ENCODE data around the gene CYB561. TPM values are rescaled to one million over a fixed set of nuclear protein-coding genes. Genes with fewer than 3 reads are reported as not detected.

The CYB561 gene
- total RNA-seq, 2 donors from 2014 or later = 24.4 to 27.5 TPM

DNA sequence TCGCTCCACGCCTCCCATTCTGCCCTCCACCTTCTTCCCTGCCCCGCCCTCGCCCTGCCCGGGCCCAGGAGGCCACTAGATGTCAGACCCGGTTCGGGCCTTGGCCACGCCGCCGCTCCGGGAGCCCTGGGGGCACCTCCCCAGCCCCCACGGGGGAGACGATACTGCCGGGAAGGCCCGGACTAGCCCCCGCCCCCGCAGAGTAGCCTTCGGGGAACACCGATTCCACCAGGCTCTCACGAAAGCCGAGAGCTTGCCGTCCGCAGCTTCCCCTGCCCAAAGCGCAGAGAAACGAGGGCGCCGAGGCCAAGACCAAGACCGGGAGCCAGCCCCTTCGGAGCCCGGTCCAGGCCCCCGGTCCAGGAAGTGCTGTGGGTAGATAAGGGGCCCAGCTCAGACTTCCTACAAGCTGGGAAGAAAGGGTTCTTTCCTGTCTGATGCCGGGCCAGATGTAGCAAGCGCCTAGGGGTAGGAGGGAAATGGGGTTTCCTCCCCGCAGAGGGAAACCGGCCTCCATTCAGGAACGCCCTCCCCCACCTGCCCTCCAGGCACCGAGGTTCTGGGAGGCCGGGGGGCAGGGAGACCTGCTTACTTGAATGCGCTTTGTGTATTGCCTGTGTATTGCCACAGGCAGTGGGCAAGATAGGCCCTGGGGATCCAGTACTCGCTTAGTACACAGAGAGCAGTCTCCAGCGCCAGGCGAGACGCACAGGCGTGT, 806 bp upstream of the CYB561 start:
- Histone ChIP-seq H3K9ac (ENCODE audit: extremely low read depth, low read length, poor library complexity, severe bottlenecking) (peak overlapping the region; percentile 6), H3K27me3 (ENCODE audit: control insufficient read depth, insufficient read depth, low read length, poor library complexity, severe bottlenecking) (no peaks in the 10 kb centered on the region), H3K4me3 (ENCODE audit: low read length) (no peak overlapping the region), H3K27ac (ENCODE audit: low read depth, low read length) (peak overlapping the region; percentile 38), H3K36me3 (ENCODE audit: control insufficient read depth, insufficient read depth, low read length) (no peaks in the 10 kb centered on the region), H3K9me3 (ENCODE audit: control insufficient read depth, low read length) (no peaks in the 10 kb centered on the region), H3K4me1 (ENCODE audit: control insufficient read depth, insufficient read depth, low read length) (peaks cover 4% of the 10 kb centered on the region)
- no peaks in the 10 kb centered on the region for H3K36me3 Mint-ChIP-seq (ENCODE audit: low read depth)
- H3K27ac Mint-ChIP-seq = peak overlapping the region; percentile 85
- H3K4me3 Mint-ChIP-seq = peak overlapping the region; percentile 60
- no peaks in the 10 kb centered on the region for H3K9me3 Mint-ChIP-seq
- peaks cover 10% of the 10 kb centered on the region for H3K27me3 Mint-ChIP-seq (ENCODE audit: insufficient read depth)
- TF ChIP-seq, protein P1, sequence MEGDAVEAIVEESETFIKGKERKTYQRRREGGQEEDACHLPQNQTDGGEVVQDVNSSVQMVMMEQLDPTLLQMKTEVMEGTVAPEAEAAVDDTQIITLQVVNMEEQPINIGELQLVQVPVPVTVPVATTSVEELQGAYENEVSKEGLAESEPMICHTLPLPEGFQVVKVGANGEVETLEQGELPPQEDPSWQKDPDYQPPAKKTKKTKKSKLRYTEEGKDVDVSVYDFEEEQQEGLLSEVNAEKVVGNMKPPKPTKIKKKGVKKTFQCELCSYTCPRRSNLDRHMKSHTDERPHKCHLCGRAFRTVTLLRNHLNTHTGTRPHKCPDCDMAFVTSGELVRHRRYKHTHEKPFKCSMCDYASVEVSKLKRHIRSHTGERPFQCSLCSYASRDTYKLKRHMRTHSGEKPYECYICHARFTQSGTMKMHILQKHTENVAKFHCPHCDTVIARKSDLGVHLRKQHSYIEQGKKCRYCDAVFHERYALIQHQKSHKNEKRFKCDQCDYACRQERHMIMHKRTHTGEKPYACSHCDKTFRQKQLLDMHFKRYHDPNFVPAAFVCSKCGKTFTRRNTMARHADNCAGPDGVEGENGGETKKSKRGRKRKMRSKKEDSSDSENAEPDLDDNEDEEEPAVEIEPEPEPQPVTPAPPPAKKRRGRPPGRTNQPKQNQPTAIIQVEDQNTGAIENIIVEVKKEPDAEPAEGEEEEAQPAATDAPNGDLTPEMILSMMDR (conservative IDR thresholded peaks at IDR 0.05) = no peak
- WGBS, 2 experiments (ENCODE audit: insufficient coverage in 1 of 2, insufficient read length in 1 of 2) = 44 to 69% methylated on average over 24 to 44 of the region's 44 CpGs
- peaks cover 21% of the 10 kb centered on the region for H3K4me1 Mint-ChIP-seq
- DNase-seq = peak; percentile 90

DNA sequence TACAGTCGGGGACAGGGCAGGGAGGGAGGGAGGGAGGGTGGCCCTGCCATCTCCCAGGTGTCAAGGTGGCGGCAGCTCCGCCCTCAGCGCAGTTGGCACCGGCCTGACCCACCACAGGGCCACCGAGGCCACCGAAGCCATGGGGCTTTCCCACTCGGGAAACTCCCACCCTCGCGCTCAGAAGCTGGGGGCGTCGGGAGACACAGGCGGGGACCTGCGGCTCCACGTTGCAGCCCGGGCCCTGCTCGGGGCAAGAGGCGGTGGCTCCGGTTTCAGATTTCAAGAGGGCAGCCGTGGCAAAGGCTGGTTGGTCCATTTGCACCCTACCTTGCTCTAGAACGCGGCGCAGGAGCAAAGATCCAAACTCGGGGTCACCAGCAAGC, 544 bp downstream of the CYB561 start:
- 2 to 13% methylated on average over 14 to 24 of the region's 24 CpGs for WGBS, 2 experiments (ENCODE audit: insufficient coverage in 1 of 2, insufficient read length in 1 of 2)
- no peak overlapping the region for H3K27ac ChIP-seq (ENCODE audit: low read depth, low read length)
- DNase-seq = no peak
- Mint-ChIP-seq H3K4me3 (peak overlapping the region; percentile 60), H3K27me3 (ENCODE audit: insufficient read depth) (peaks cover 10% of the 10 kb centered on the region), H3K4me1 (peaks cover 26% of the 10 kb centered on the region), H3K9me3 (no peaks in the 10 kb centered on the region), H3K27ac (no peak overlapping the region), H3K36me3 (ENCODE audit: low read depth) (no peaks in the 10 kb centered on the region)
- H3K9ac ChIP-seq (ENCODE audit: extremely low read depth, low read length, poor library complexity, severe bottlenecking) = peak overlapping the region; percentile 51
- no peaks in the 10 kb centered on the region for H3K9me3 ChIP-seq (ENCODE audit: control insufficient read depth, low read length)
- H3K4me1 ChIP-seq (ENCODE audit: control insufficient read depth, insufficient read depth, low read length) = peaks cover 4% of the 10 kb centered on the region
- H3K4me3 ChIP-seq (ENCODE audit: low read length) = peak overlapping the region; percentile 75
- no peaks in the 10 kb centered on the region for H3K36me3 ChIP-seq (ENCODE audit: control insufficient read depth, insufficient read depth, low read length)
- TF ChIP-seq, protein P1 (conservative IDR thresholded peaks at IDR 0.05) = no peak
- no peaks in the 10 kb centered on the region for H3K27me3 ChIP-seq (ENCODE audit: control insufficient read depth, insufficient read depth, low read length, poor library complexity, severe bottlenecking)

DNA sequence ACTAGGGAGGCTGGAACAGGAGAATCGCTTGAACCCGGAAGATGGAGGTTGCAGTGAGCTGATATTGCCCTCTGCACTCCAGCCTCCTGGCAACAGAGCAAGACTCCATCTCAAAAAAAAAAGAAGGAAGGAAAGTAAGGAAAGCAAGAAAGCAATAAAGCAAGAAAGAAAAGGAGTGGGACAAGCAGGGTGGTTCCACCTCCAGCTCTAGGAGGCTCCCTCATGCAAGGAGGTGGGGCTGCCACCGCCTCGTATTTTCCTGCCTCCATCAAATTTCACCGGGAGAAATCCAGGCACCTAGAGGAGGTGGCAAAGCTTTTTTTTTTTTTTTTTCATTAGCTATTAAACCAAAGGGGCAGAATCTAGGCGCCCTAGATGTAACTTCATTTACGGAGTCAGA, 1.0 kb downstream of the CYB561 start:
- Mint-ChIP-seq H3K27ac (no peak overlapping the region), H3K9me3 (no peaks in the 10 kb centered on the region), H3K4me3 (peak overlapping the region; percentile 60), H3K27me3 (ENCODE audit: insufficient read depth) (peaks cover 10% of the 10 kb centered on the region), H3K4me1 (peaks cover 31% of the 10 kb centered on the region), H3K36me3 (ENCODE audit: low read depth) (no peaks in the 10 kb centered on the region)
- Histone ChIP-seq H3K4me3 (ENCODE audit: low read length) (peak overlapping the region; percentile 75), H3K9ac (ENCODE audit: extremely low read depth, low read length, poor library complexity, severe bottlenecking) (no peak overlapping the region), H3K27me3 (ENCODE audit: control insufficient read depth, insufficient read depth, low read length, poor library complexity, severe bottlenecking) (no peaks in the 10 kb centered on the region), H3K4me1 (ENCODE audit: control insufficient read depth, insufficient read depth, low read length) (peaks cover 4% of the 10 kb centered on the region), H3K9me3 (ENCODE audit: control insufficient read depth, low read length) (no peaks in the 10 kb centered on the region), H3K36me3 (ENCODE audit: control insufficient read depth, insufficient read depth, low read length) (no peaks in the 10 kb centered on the region), H3K27ac (ENCODE audit: low read depth, low read length) (no peak overlapping the region)
- DNase-seq = no peak
- WGBS, 2 experiments (ENCODE audit: insufficient coverage in 1 of 2, insufficient read length in 1 of 2) = 82 to 95% methylated on average over 2 to 7 of the region's 7 CpGs
- TF ChIP-seq, protein P1 (conservative IDR thresholded peaks at IDR 0.05) = no peak
